Measurements from ENCODE around the gene GRM3.

Gene GRM3

GRCh38 chr7:86692755-86693154 is 49.0 kb downstream of the GRM3 start:
- DNase-seq (ENCODE audit: low spot score) = no peak

GRCh38 chr7:86706406-86706805 is 62.7 kb downstream of the GRM3 start:
- no peak for DNase-seq (ENCODE audit: low spot score)

GRCh38 chr7:86708031-86708680 is 64.4 kb downstream of the GRM3 start:
- DNase-seq (ENCODE audit: low spot score) = peak; percentile 82

GRCh38 chr7:86720306-86720705 is 76.6 kb downstream of the GRM3 start:
- DNase-seq (ENCODE audit: low spot score) = no peak

- DNase-seq (ENCODE audit: low spot score) = no peak
These were observed 90.1 kb downstream of the GRM3 start for GRCh38 chr7:86733783-86734182.

- DNase-seq (ENCODE audit: low spot score) = no peak
These were observed 101.5 kb downstream of the GRM3 start for GRCh38 chr7:86745013-86745745.

- DNase-seq (ENCODE audit: low spot score) = peak; percentile 67
These were observed 104.0 kb downstream of the GRM3 start for GRCh38 chr7:86747698-86748097.

- no peak for DNase-seq (ENCODE audit: low spot score)
These were observed 104.5 kb downstream of the GRM3 start for GRCh38 chr7:86748201-86748600.

GRCh38 chr7:86748843-86749719 is 105.4 kb downstream of the GRM3 start:
- DNase-seq (ENCODE audit: low spot score) = no peak

GRCh38 chr7:86749741-86750665 is 106.3 kb downstream of the GRM3 start:
- DNase-seq (ENCODE audit: low spot score) = no peak

GRCh38 chr7:86760236-86760635 is 116.5 kb downstream of the GRM3 start:
- DNase-seq (ENCODE audit: low spot score) = peak; percentile 34

GRCh38 chr7:86762129-86762528 is 118.4 kb downstream of the GRM3 start:
- no peak for DNase-seq (ENCODE audit: low spot score)

GRCh38 chr7:86765931-86766330 is 122.2 kb downstream of the GRM3 start:
- no peak for DNase-seq (ENCODE audit: low spot score)

- DNase-seq (ENCODE audit: low spot score) = no peak
These were observed 124.7 kb downstream of the GRM3 start for GRCh38 chr7:86768394-86768793.

GRCh38 chr7:86768967-86769760 is 125.5 kb downstream of the GRM3 start:
- no peak for DNase-seq (ENCODE audit: low spot score)

GRCh38 chr7:86773309-86773708 is 129.6 kb downstream of the GRM3 start:
- DNase-seq (ENCODE audit: low spot score) = no peak

- DNase-seq (ENCODE audit: low spot score) = no peak
These were observed 131.5 kb downstream of the GRM3 start for GRCh38 chr7:86775203-86775602.

- peak; percentile 35 for DNase-seq (ENCODE audit: low spot score)
These were observed 132.4 kb downstream of the GRM3 start for GRCh38 chr7:86776136-86776535.

- DNase-seq (ENCODE audit: low spot score) = no peak
These were observed 134.6 kb downstream of the GRM3 start for GRCh38 chr7:86778271-86778670.

- DNase-seq (ENCODE audit: low spot score) = peak; percentile 39
These were observed 141.1 kb downstream of the GRM3 start for GRCh38 chr7:86784765-86785164.

GRCh38 chr7:86785641-86786040 is 141.9 kb downstream of the GRM3 start:
- no peak for DNase-seq (ENCODE audit: low spot score)
